OCI-LY3 (cell line): ENCODE data around the gene CSNK1G3.

Source experiments
- H2AFZ ChIP-seq: fragments of 200-600, 300-600 bp; shearing (Covaris generic); 2 replicates; pipeline ENCODE4 v1.6.0; 2014; ENCODE audit warnings: antibody characterized with exemption, low read depth, low read length
- H3K27ac ChIP-seq: fragments of 200-600, 300-600 bp; sonication (generic); 2 replicates; pipeline ENCODE4 v1.5.1; 2014; ENCODE audit warnings: mild to moderate bottlenecking, low read length, moderate library complexity, mixed read lengths
- H3K27me3 ChIP-seq: fragments of 200-600, 300-600 bp; sonication (generic); 2 replicates; pipeline ENCODE4 v1.6.1; 2014; ENCODE audit warnings: low read depth, low read length, mixed read lengths
- H3K36me3 ChIP-seq: fragments of 200-600, 300-600 bp; sonication (generic); replicated peaks from 2 replicates; pipeline ENCODE3; 2014; ENCODE audit warnings: low read depth, low read length, mixed read lengths
- H3K4me1 ChIP-seq: fragments of 300-600, 200-600 bp; sonication (generic); 2 replicates; pipeline ENCODE4 v1.6.1; 2014; ENCODE audit warnings: low read length, mixed read lengths
- H3K4me2 ChIP-seq: fragments of 200-600, 300-600 bp; sonication (generic); 2 replicates; pipeline ENCODE4 v1.6.1; 2014; ENCODE audit warnings: low read length, mixed read lengths
- H3K4me3 ChIP-seq: fragments of 300-600, 200-600 bp; sonication (generic); 2 replicates; pipeline ENCODE4 v1.5.1; 2014; ENCODE audit warnings: antibody characterized with exemption, mild to moderate bottlenecking, low read length, moderate library complexity
- H3K79me2 ChIP-seq: fragments of 300-600, 200-600 bp; shearing (Covaris generic); 2 replicates; pipeline ENCODE4 v1.6.1; 2014; ENCODE audit warnings: mild to moderate bottlenecking, low read length, mixed read lengths
- H3K9ac ChIP-seq: fragments of 300-600, 200-600 bp; shearing (Covaris generic); 2 replicates; pipeline ENCODE4 v1.6.0; 2014; ENCODE audit warnings: mild to moderate bottlenecking, low read length, moderate library complexity
- H3K9me3 ChIP-seq: fragments of 200-600, 300-600 bp; shearing (Covaris generic); 2 replicates; pipeline ENCODE4 v1.6.1; 2014; ENCODE audit warnings: low read length, mixed read lengths; ENCODE audit not compliant: insufficient read depth
- H4K20me1 ChIP-seq: fragments of 200-600, 300-600 bp; sonication (generic); 2 replicates; pipeline ENCODE4 v1.6.1; 2016; ENCODE audit warnings: low read length, mixed read lengths; ENCODE audit not compliant: insufficient read depth
- EZH2phosphoT487 ChIP-seq: fragments of 200-600 bp; shearing (Covaris generic); IDR thresholded peaks from 2 replicates; pipeline ENCODE4 v1.6.1; 2018; ENCODE audit warnings: antibody characterized with exemption, mixed run types, low read depth
- TF ChIP-seq, protein P1 (sequence below): fragments of 200-600, 300-600 bp; sonication (generic); IDR thresholded peaks from 2 replicates; pipeline ENCODE4 v1.5.1; 2014; ENCODE audit warnings: antibody characterized with exemption, low read length, low read depth

Gene CSNK1G3

DNA sequence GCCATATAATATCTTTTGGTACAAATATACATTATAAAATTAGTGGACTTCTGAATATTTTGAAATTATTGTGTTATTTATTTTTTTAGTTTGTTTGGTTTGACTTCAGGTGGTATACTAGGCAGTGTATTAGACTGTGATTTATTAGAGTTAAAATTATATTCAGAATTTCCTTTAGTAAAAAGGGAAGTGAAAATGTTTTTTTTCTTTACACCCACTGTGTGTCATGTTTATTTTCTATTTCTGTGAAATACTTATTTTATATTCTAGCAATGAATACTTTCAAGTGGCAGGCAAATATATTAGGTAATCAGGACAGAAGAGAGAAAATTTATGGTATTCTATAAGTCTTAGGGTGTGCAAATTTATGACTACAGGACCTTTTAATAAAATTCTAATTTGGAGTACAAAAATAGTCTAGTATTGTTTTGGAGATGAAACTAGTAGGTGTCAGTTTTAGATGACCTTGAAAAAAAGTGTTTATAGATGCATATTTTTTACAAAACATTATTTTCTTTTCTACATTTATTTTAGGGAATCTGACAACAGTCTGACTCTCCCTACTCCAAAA is 8.8 kb downstream of the CSNK1G3 start:
- no peak overlapping the region for H3K27ac ChIP-seq
- H3K27me3 ChIP-seq = no peaks in the 10 kb centered on the region
- H3K4me1 ChIP-seq = peaks cover 20% of the 10 kb centered on the region
- no peak overlapping the region for H3K9ac ChIP-seq
- H3K79me2 ChIP-seq = peaks cover 93% of the 10 kb centered on the region
- H4K20me1 ChIP-seq = peaks cover 33% of the 10 kb centered on the region
- H3K36me3 ChIP-seq = no peaks in the 10 kb centered on the region
- no peak overlapping the region for H2AFZ ChIP-seq
- TF ChIP-seq, protein P1, sequence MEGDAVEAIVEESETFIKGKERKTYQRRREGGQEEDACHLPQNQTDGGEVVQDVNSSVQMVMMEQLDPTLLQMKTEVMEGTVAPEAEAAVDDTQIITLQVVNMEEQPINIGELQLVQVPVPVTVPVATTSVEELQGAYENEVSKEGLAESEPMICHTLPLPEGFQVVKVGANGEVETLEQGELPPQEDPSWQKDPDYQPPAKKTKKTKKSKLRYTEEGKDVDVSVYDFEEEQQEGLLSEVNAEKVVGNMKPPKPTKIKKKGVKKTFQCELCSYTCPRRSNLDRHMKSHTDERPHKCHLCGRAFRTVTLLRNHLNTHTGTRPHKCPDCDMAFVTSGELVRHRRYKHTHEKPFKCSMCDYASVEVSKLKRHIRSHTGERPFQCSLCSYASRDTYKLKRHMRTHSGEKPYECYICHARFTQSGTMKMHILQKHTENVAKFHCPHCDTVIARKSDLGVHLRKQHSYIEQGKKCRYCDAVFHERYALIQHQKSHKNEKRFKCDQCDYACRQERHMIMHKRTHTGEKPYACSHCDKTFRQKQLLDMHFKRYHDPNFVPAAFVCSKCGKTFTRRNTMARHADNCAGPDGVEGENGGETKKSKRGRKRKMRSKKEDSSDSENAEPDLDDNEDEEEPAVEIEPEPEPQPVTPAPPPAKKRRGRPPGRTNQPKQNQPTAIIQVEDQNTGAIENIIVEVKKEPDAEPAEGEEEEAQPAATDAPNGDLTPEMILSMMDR = no peak
- no peak overlapping the region for H3K4me3 ChIP-seq
- H3K4me2 ChIP-seq = no peak overlapping the region
- no peaks in the 10 kb centered on the region for H3K9me3 ChIP-seq

DNA sequence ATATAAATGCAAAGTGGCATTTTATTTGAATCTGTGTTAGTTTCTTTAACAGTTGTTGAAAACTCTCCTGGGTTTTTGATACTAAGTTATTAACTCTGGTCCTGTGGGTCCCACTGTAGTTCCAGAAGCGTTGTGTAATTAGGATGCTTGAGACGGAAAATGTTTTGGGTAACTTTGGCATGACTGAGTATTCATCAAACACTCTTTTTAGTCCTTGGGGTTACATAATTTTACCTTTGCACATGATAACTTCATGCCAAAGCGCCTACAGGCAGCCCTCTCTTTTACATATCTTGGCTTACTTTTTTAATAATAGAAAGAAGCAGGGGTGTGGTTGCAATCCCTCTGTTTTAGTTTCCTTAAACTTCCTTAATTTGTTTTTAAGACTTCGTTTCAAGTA is 12.2 kb downstream of the CSNK1G3 start:
- H4K20me1 ChIP-seq = peaks cover 34% of the 10 kb centered on the region
- H3K4me1 ChIP-seq = peaks cover 11% of the 10 kb centered on the region
- H3K27ac ChIP-seq = no peak overlapping the region
- H3K27me3 ChIP-seq = no peaks in the 10 kb centered on the region
- no peaks in the 10 kb centered on the region for H3K9me3 ChIP-seq
- no peak overlapping the region for H3K9ac ChIP-seq
- H3K36me3 ChIP-seq = no peaks in the 10 kb centered on the region
- TF ChIP-seq, protein P1 = no peak
- no peak for TF ChIP-seq EZH2phosphoT487
- H3K4me3 ChIP-seq = no peak overlapping the region
- H3K79me2 ChIP-seq = peaks cover 81% of the 10 kb centered on the region
- H2AFZ ChIP-seq = no peak overlapping the region
- H3K4me2 ChIP-seq = no peak overlapping the region

DNA sequence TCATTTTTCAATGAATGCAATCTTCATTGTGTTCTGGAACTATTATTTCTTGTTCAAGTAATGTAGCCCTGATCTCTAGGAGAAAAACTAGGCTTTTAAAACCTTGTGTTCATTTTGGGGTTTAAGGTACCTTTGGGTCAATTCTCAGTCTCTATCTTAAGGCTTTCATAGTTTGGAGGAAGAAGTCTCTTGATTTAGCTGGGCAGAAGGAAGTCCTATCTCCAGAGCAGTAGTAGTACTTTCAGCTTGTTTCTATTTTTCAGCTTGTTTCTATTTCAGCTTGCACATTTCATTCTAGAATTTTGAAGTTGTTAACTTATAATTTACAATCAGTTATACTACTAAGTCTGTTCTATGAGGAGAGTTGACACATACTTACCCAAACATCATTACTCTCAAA is 15.2 kb downstream of the CSNK1G3 start:
- no peaks in the 10 kb centered on the region for H3K27me3 ChIP-seq
- H3K27ac ChIP-seq = no peak overlapping the region
- H2AFZ ChIP-seq = no peak overlapping the region
- H3K9me3 ChIP-seq = no peaks in the 10 kb centered on the region
- TF ChIP-seq, protein P1 = no peak
- TF ChIP-seq EZH2phosphoT487 = no peak
- peaks cover 62% of the 10 kb centered on the region for H3K79me2 ChIP-seq
- no peaks in the 10 kb centered on the region for H3K4me1 ChIP-seq
- no peaks in the 10 kb centered on the region for H3K36me3 ChIP-seq
- peaks cover 24% of the 10 kb centered on the region for H4K20me1 ChIP-seq
- no peak overlapping the region for H3K4me3 ChIP-seq
- no peak overlapping the region for H3K9ac ChIP-seq
- H3K4me2 ChIP-seq = no peak overlapping the region

DNA sequence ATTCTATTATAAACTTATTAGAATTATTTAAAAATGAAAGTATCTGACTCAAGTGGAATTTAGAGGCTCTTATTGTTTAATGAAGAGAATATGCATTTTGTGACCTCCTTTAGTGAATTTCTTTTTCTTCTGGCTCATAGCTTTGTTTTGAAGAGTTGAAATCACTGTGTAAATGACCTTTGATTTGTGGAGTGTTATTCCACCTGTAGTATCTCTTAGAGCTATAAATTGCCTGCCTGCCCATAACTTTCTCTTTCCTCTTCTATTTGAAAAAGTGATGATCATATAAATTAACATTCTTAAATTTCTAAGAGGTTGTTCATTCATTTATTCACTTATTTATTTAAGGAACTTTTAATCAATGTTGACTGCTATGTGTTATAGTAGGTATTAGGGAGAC is 16.1 kb downstream of the CSNK1G3 start:
- Histone ChIP-seq H3K9me3 (no peaks in the 10 kb centered on the region), H3K4me1 (no peaks in the 10 kb centered on the region), H2AFZ (no peak overlapping the region), H3K27ac (no peak overlapping the region), H3K4me2 (no peak overlapping the region), H3K79me2 (peaks cover 55% of the 10 kb centered on the region), H3K27me3 (no peaks in the 10 kb centered on the region), H3K4me3 (no peak overlapping the region), H3K9ac (no peak overlapping the region), H4K20me1 (peaks cover 24% of the 10 kb centered on the region), H3K36me3 (no peaks in the 10 kb centered on the region)
- TF ChIP-seq, protein P1 = no peak
- no peak for TF ChIP-seq EZH2phosphoT487
